Measurements from ENCODE around the gene MORN2. TPM values are rescaled to one million over a fixed set of nuclear protein-coding genes. Genes with fewer than 3 reads are reported as not detected.

The MORN2 gene
- total and polyA plus RNA-seq, 9 of the 15 experiments (the other 6 are each of a cell fraction or from before 2014, with no cell fraction given): 10.4 to 39.5 (median 20.8) TPM

GRCh38 chr2:38909872-38910271 lies 34.1 kb downstream of the MORN2 start (continued):
- TF ChIP-seq C11orf30 (IDR thresholded peaks at IDR 0.05; ENCODE audit: low read depth) (peak; percentile 42; the same call in 1 of the 2 replicates), HNRNPH1 (optimal IDR thresholded peaks at IDR 0.05; ENCODE audit: low read depth, low read length) (no peak), ZNF316 (IDR thresholded peaks at IDR 0.05) (peak; percentile 81), ZNF124 (CRISPR knock-in tag; IDR thresholded peaks at IDR 0.05) (no peak), SREBF2 (CRISPR knock-in tag; IDR thresholded peaks at IDR 0.05) (no peak), ZNF408 (CRISPR knock-in tag; IDR thresholded peaks at IDR 0.05; ENCODE audit: low read depth) (no peak), ZNF780A (CRISPR knock-in tag; IDR thresholded peaks at IDR 0.05) (no peak), MAFG (tag; conservative IDR thresholded peaks at IDR 0.05) (peak; percentile 21; the same call in 1 of the 2 replicates), TSHZ1 (CRISPR knock-in tag; IDR thresholded peaks at IDR 0.05) (no peak), CEBPG (CRISPR knock-in tag; IDR thresholded peaks at IDR 0.05) (no peak), CEBPG (tag; conservative IDR thresholded peaks at IDR 0.05 in 1 of 2, IDR thresholded peaks at IDR 0.05 in 1 of 2) (no peak), ELF1 (tag; IDR thresholded peaks at IDR 0.05) (no peak), NKRF (IDR thresholded peaks at IDR 0.05; ENCODE audit: borderline replicate concordance) (no peak)
- TF ChIP-seq, protein P1, sequence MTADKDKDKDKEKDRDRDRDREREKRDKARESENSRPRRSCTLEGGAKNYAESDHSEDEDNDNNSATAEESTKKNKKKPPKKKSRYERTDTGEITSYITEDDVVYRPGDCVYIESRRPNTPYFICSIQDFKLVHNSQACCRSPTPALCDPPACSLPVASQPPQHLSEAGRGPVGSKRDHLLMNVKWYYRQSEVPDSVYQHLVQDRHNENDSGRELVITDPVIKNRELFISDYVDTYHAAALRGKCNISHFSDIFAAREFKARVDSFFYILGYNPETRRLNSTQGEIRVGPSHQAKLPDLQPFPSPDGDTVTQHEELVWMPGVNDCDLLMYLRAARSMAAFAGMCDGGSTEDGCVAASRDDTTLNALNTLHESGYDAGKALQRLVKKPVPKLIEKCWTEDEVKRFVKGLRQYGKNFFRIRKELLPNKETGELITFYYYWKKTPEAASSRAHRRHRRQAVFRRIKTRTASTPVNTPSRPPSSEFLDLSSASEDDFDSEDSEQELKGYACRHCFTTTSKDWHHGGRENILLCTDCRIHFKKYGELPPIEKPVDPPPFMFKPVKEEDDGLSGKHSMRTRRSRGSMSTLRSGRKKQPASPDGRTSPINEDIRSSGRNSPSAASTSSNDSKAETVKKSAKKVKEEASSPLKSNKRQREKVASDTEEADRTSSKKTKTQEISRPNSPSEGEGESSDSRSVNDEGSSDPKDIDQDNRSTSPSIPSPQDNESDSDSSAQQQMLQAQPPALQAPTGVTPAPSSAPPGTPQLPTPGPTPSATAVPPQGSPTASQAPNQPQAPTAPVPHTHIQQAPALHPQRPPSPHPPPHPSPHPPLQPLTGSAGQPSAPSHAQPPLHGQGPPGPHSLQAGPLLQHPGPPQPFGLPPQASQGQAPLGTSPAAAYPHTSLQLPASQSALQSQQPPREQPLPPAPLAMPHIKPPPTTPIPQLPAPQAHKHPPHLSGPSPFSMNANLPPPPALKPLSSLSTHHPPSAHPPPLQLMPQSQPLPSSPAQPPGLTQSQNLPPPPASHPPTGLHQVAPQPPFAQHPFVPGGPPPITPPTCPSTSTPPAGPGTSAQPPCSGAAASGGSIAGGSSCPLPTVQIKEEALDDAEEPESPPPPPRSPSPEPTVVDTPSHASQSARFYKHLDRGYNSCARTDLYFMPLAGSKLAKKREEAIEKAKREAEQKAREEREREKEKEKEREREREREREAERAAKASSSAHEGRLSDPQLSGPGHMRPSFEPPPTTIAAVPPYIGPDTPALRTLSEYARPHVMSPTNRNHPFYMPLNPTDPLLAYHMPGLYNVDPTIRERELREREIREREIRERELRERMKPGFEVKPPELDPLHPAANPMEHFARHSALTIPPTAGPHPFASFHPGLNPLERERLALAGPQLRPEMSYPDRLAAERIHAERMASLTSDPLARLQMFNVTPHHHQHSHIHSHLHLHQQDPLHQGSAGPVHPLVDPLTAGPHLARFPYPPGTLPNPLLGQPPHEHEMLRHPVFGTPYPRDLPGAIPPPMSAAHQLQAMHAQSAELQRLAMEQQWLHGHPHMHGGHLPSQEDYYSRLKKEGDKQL (CRISPR knock-in tag; IDR thresholded peaks at IDR 0.05; ENCODE audit: borderline replicate concordance): no peak

All from K562 (cell line).